ENCODE measurements around the gene AS3MT.

Gene AS3MT

GRCh38 chr10:102868911-102869257 lies 386 bp upstream of the AS3MT start:
- peak; percentile 9 for DNase-seq (ENCODE audit: low spot score)
- no peak for TF ChIP-seq CTCF (IDR thresholded peaks at IDR 0.05; ENCODE audit: extremely low read depth, missing control alignments)

DNA sequence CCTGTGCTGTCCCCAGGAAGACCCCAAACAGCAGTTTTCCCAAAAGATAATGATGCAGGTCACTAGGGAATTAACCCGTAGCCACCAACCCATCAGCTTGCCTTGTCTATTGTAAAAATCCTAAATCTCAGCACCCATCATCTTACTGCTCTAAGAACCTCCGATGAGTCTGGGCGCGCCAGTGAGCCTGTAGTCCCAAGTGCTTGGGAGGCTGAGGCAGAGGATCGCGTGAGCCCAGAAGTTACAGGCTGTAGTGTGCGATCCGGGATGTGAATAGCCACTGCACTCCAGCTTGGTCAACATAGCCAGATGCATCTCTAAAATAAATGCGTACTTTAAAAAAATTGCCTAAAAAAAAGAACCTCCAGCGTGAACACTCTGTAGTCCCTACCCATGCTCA lies 951 bp downstream of the AS3MT start:
- peak; percentile 11 for DNase-seq (ENCODE audit: low spot score)

DNA sequence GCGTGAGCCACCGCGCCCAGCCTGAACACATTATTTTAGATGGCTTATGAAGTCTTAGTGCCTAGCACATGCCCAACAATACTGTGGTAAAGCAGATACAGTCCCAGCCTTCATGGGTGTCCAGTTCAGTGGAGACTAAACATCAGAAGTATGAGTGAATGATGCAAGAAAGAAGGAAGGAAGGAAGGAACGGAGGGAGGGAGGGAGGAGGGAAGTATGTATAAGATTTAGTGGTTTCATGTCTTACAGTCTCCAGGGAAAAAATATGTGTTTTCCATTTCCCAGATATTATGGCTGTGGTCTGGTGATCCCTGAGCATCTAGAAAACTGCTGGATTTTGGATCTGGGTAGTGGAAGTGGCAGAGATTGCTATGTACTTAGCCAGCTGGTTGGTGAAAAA lies 2.9 kb downstream of the AS3MT start:
- no peak for DNase-seq (ENCODE audit: low spot score)
- no peak for TF ChIP-seq CTCF (IDR thresholded peaks at IDR 0.05; ENCODE audit: extremely low read depth, missing control alignments)

More for the DNA sequence above, 951 bp downstream of the AS3MT start:
- no peak for TF ChIP-seq CTCF (IDR thresholded peaks at IDR 0.05; ENCODE audit: extremely low read depth, missing control alignments)

GRCh38 chr10:102876747-102877153 lies 7.5 kb downstream of the AS3MT start:
- no peak for DNase-seq (ENCODE audit: low spot score)
- no peak for TF ChIP-seq CTCF (IDR thresholded peaks at IDR 0.05; ENCODE audit: extremely low read depth, missing control alignments)

DNA sequence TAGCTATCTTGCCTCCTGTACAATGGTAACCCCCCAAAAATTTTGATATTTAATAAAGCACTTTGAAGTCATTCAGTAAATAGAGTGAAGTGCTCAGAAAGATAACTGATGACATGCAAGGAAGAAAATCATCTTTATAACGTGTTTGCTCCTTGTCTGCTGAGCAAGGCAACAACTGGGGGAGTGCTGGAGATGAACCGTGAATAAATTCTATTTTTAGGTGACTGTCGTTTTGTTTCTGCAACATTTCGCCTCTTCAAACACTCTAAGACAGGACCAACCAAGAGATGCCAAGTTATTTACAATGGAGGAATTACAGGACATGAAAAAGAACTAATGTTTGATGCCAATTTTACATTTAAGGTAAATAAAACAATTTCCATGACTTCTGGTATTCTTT lies 9.4 kb downstream of the AS3MT start:
- DNase-seq (ENCODE audit: low spot score) = no peak
- no peak for TF ChIP-seq CTCF (IDR thresholded peaks at IDR 0.05; ENCODE audit: extremely low read depth, missing control alignments)

DNA sequence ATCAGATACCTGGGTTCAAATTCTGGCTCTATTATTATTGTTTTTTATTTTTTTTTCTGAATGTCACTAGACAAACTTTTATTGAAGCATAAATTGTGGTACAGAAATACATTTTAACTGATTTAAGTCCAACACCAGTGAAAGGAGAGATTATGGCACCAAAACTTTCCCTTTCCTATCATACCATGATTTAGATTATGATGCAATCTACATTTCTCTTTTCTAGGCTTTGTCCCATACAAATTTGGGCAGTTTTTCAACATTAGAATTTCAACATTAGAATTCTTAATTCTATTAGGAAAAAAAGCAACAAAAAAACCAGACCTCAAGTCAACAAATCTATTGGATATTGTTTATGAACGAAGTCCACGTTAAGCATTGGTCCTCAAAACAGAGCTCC lies 11.0 kb downstream of the AS3MT start:
- no peak for TF ChIP-seq CTCF (IDR thresholded peaks at IDR 0.05; ENCODE audit: extremely low read depth, missing control alignments)
- no peak for DNase-seq (ENCODE audit: low spot score)

DNA sequence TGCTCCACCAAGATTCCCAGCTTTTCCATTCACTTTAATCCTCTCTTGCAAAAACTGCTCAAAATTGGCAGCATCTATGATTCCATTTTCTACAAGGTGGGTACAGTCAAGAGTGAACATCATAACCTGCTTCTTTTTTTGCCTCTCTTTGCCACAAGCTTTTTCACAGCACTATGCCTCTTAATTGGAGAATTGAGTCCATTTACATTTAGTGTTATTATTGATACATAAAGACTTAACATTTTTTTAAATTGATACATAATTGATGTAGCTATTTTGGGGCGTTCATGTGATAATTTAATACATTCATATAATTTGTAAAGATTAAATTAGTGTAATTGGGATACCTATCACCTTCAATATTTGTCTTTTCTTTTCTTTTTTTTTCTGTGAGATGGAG lies 18.8 kb downstream of the AS3MT start:
- TF ChIP-seq CTCF (IDR thresholded peaks at IDR 0.05; ENCODE audit: extremely low read depth, missing control alignments) = no peak
- no peak for DNase-seq (ENCODE audit: low spot score)
